GM18861 (cell line): ENCODE measurements around the gene LUZP1.
"Not testable (repeated sequence)": the region's sequence is repeated elsewhere in the genome, so short reads cannot be mapped to it uniquely, and the experiment has no call there.

ENCODE experiments used
- ATAC-seq: cut with Tn5 transposase; IDR thresholded peaks from one replicate; pipeline ENCODE4 v1.9.1; 2021; ENCODE audit not compliant: unreplicated experiment

LUZP1 gene

GRCh38 chr1:23168445-23169194, at the start of gene LUZP1:
Gene LUZP1 (minus strand): TSS chr1:23168856.
- no peak for ATAC-seq

- ATAC-seq: no peak
Measured at GRCh38 chr1:23217421-23218115, 48.9 kb upstream of the LUZP1 start, which contains the start of gene HTR1D. Gene HTR1D (minus strand): TSS chr1:23217502. CDS start chr1:23194219, 23,283 bp downstream.

GRCh38 chr1:23216771-23217420, 48.2 kb upstream of the LUZP1 start:
- ATAC-seq: no peak

GRCh38 chr1:23215751-23216449, 47.2 kb upstream of the LUZP1 start:
- no peak for ATAC-seq

- ATAC-seq: no peak
Measured at GRCh38 chr1:23215291-23215690, 46.6 kb upstream of the LUZP1 start.

- ATAC-seq: no peak
Measured at GRCh38 chr1:23214640-23215039, 46.0 kb upstream of the LUZP1 start.

- ATAC-seq: no peak
Measured at GRCh38 chr1:23211955-23212354, 43.3 kb upstream of the LUZP1 start.

- ATAC-seq: no peak
Measured at GRCh38 chr1:23210963-23211362, 42.3 kb upstream of the LUZP1 start.

GRCh38 chr1:23210351-23210785, 41.7 kb upstream of the LUZP1 start:
- ATAC-seq: no peak

GRCh38 chr1:23209770-23210169, 41.1 kb upstream of the LUZP1 start:
- ATAC-seq: no peak

- no peak for ATAC-seq
Measured at GRCh38 chr1:23208527-23208926, 39.9 kb upstream of the LUZP1 start.

GRCh38 chr1:23207733-23208132, 39.1 kb upstream of the LUZP1 start:
- not testable (repeated sequence) for ATAC-seq

GRCh38 chr1:23202263-23202749, 33.6 kb upstream of the LUZP1 start:
- ATAC-seq: no peak

- ATAC-seq: no peak
Measured at GRCh38 chr1:23200883-23201282, 32.2 kb upstream of the LUZP1 start.

GRCh38 chr1:23198373-23198772, 29.7 kb upstream of the LUZP1 start:
- no peak for ATAC-seq

GRCh38 chr1:23196627-23197328, 28.1 kb upstream of the LUZP1 start:
- ATAC-seq: no peak

GRCh38 chr1:23194119-23194984, 25.7 kb upstream of the LUZP1 start:
- ATAC-seq: no peak

- ATAC-seq: no peak
Measured at GRCh38 chr1:23193391-23194118, 24.9 kb upstream of the LUZP1 start.

- no peak for ATAC-seq
Measured at GRCh38 chr1:23191199-23191598, 22.5 kb upstream of the LUZP1 start.
